Fibroblast of skin of right biceps (primary cell): ENCODE results near the gene THSD4.

Source experiments
- DNase-seq: peaks from one replicate; pipeline ENCODE4 v3.0.0-alpha.2; 2013

The THSD4 gene

DNA sequence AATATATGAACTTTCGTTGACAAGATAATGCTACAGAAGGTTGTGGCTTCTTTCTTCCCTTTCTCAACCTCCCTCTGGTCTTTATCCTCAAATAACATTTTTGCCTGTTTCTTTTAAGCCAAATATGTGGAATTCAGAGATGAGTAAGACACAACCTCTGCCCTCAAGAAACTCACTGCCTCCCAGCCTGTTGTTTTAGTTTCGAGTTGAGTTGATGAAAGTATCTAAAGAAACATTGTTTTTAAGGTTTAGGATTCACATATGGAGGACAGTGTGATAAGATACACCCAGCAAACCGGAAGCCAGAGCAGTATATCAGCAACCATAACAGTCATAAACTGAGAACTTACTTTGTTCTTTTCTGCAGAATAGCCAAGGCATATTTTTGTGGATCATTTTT lies 218.6 kb downstream of the THSD4 start:
- DNase-seq: peak; percentile 76

DNA sequence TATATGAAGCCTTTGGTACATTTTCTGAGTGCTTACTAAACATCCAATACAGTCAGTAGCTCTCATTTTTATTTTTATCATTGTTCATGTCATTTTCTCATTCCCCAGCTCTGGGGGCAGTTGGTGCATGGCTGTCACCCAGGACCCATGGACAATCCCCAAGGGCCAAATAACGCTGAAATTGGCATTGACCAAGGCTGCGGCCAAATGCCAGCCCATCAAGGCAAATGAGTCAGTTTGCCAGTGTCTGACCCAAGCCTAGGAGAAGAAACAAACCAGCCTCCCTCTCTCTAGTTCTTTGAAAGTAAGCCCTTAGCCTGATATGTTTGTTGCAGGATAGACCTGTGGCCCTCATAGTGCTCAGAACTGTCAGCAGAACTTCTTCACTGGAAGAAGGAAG lies 219.2 kb downstream of the THSD4 start:
- no peak for DNase-seq

DNA sequence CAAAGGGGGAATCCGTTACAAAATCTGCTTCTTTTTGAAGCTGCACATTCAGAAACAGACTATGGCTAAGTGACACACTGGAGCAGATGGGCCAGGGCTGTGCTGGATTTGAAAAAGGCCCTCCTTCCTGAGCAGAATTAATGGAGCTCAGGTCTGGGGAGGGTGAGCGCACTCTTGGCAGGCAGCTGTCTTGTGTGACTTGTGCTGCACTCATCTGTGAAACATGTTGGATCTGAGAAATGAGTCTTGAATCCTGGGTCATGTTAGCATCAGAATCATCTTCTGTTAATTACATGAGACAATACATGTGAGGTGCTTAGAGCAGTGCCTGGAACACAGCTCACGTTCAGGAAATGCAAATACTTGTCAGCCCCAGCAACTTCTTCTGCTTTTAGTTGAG lies 219.6 kb downstream of the THSD4 start:
- DNase-seq: peak; percentile 48

DNA sequence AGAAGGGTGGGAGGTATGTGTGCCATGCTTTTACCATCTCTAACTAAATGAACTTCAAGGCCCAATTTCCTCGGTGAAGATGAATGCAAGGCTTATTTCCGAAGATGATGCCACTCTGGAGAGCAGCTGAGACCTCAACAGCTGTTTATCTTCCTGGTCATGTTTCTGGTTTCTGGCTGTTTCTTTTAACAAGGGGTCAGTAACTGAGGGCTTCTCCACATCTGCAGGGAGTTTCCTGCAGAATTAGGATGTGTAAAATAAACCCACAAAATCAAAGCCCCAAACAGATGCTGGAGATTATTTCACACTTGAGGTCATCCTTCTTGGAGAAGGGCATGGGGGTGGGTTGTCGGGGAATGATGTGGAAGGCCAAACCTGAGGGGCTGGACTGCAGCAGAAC lies 220.3 kb downstream of the THSD4 start:
- DNase-seq: no peak

DNA sequence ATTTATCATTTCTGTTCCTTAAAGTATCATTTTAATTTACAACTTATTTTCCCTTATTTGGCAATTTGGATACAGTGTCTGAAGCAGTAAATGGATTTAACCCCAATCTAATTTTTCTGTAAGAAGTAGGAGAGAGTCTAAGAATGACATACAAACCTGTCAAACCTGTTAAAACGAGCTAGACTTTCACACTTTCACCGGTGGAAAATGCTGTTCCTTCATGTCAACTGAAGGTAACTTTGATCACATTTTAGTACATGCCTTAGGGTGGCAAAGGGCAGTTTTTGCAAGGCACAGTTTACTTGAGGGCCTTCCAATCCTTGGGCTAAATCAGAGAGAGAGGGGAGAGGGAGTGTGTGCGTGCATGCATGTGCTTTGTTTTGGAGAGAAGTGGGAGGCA lies 221.4 kb downstream of the THSD4 start:
- no peak for DNase-seq

DNA sequence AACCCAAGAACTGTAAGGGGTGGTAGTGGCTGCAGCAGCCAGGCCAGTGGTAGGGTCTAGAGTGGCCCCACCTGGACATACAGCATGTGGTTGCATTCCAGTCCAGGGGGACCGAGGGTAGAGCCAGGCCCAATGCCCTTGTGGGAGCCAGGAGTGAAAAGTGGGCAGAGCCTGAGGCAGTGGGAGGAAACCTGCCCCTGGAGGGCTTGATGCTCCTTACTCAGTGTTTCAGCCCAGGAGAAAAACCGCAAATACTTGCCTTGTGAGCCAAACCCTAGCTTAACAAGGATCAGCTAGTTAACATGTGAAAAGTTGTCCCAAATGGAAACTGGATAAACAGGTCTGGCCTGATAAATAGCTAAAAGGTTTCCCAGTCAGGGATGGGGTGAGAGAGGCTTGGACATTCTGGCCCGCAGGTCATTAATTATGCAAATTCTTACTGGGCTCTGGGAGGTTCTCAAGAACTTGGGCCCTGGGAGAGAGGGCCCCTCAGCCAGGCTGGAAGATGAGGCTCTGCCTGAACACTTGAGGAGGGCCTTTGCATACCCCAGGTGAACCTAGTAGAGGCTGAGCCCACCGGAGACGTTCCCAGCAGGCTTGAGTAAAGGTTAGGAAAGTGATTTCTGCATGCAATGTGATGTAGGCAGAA lies 222.1 kb downstream of the THSD4 start:
- DNase-seq: peak; percentile 35

DNA sequence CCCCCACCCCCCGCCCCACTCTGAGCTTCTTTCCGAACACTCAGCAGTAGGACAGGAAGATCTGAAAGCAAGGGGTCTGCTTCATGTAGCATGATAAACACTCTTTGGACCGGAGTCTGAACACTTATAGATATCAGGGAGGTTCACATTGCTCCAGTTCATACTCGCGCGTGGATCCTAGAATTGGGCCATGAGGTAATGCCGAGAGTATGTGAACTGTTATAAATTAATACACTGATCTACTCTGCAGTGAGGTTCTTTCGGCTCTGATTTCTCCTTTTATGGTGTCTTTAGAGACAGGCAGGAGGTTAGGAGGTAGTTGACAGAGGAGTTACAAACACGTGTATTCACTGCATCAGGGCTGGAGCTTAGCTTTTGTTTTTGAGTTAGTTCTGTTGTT lies 223.0 kb downstream of the THSD4 start:
- peak; percentile 28 for DNase-seq

DNA sequence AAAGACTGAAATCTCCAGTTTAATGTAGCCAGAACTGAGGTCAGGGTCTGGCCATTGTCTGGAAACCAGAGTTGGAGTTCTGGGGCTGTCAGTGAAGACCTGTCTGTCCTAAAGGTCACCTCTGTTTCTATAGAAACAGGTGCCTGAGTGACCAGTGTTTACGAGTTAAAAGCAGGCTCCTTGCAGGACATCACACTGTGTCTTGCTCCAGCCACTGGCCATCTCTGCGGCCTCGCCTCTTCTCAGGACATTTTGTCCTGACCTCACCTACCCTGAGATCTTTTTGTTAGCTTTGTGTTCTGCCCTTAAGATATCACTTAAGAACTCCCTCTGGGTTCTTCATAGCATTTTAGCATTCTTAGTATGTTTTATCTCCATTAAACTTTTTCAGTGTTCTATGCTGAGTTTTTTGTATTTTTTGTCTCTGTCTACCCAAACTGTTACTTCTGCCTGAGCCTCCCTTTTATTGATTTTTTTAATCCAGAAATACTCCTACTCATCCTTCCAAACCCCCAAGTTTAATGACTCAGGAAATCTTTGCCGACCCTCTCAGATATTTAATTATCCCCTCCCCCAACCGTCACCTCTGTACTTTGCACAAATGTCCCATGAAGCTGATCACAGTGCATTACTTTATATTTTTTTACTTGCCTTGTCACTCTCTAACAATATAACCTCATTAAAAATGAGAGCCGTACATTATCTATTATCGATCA lies 223.7 kb downstream of the THSD4 start:
- DNase-seq: no peak

DNA sequence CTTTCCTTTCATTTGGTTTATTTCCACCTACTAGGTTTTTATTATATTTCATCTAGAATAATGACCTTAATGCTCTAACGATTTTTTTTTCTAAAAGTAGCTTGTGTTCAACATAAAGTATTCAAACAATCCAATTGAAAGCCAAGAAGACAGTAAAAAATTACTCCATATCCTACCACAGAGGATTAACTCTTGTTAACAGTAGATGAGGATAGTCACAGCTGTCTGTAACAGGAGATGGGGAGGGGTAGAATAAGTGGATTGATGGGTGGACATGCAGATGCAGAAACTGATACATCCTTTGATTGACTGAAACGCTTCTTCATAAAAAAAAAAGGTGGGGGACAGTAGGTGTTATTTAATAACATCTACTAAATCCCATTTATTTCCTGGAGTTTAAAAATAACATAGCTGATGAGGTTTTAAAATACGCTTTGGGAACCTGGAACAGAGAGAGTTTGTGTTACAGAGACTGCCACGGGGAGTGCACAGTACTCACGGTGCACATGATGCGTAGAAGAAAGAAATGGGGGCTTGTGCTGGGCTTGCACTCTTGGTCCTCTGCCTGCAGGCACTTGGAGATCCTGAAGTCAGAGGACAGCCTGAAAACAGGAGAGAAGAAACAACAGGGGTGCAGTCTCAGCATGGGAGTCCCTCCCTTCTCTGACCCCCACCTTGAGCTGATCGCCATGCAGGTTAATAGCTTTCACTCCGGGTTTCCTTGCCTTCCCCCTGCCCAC lies 226.7 kb downstream of the THSD4 start:
- DNase-seq: no peak

DNA sequence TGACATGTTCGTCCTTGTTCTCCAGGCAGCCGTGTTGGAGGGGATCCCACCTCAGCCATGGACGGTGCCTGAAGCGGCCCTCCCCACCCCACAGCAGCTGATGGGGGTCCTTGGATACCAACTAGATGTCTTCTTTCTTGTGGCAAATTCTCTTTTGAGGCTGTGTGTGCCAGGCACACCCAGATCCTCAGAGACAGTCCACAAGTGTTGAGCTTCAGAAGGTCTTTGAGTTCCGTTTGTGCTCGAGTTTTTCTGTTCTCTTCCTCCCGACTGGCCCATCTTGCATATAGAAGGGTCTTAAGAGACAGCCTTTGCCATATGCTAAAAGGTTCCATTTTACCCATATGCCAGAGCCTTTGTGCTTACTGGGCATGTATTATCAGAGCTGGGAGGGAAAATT lies 227.4 kb downstream of the THSD4 start:
- DNase-seq: no peak

DNA sequence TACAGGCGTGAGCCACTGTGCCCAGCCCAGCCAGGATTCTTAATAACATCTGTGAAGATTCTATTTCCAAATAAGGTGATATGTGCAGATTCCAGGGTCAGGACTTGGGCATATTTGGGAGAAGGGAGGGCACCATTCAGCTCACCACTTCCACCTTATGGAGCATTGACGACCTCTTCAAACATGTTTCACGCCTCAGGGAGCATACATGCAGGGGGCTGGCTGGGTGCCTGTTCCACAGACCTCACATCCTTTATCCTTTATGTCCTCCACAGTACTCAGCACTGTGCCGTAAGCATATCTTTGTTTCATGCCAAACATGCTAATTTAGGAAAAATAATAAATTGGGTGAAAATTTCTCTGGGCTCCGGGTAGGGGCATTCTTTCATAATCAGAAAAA lies 229.0 kb downstream of the THSD4 start:
- no peak for DNase-seq

DNA sequence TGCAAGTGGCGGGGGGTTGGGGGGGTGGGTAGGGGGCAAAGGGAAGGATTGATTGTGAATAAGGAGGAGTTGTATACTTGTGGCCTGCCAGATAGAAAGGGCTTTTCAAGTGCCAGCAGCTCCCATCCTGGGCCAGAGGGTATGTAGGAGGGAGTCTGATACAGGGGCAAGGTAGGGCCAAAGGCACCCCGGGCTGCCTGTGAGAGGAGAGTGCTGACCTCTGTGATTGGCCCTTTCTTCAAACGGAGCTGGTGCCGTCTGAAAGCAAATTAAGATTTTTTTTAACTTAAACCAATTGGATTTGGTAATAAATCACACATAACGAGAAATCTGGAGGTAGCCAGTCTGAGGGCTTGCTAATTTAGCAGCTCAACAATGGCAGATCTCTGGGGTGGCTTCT lies 229.9 kb downstream of the THSD4 start:
- DNase-seq: no peak

DNA sequence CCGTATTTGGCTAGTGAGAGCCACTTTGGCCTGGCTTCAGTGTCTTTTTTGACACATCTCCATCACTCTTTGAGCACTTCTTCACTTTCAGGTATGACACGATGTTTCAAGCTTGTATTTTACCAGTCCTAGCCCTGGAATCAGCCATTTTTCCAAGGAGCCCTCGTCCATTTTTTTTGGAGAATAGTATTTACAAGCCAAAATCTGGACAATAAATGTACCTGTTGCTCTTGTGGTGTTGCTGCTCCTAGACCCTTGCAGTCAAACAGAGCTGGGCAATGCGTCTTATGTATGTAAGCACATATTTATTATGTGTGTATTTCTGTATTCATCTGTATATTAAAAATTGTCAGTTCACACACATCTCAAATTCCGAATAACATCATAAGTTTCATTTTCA lies 231.2 kb downstream of the THSD4 start:
- no peak for DNase-seq

DNA sequence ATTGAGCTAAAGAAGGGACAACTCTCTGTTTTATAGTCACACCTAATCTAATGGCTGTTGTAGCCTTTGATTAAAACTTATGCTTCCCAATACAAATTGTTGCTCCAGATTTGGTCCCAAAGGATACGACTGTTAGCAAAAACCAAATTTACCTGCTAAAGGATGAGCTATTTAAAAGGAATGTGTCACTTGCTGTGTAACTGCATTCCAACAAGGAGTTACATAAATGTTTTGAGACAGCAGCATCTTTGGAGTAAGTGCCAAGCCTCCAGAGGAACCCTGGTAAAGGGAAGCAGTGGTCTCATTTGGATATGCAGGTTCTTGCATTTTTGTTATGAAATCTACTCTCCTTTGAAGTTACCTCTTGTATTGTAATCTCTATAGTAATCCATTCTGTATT lies 233.3 kb downstream of the THSD4 start:
- DNase-seq: no peak

DNA sequence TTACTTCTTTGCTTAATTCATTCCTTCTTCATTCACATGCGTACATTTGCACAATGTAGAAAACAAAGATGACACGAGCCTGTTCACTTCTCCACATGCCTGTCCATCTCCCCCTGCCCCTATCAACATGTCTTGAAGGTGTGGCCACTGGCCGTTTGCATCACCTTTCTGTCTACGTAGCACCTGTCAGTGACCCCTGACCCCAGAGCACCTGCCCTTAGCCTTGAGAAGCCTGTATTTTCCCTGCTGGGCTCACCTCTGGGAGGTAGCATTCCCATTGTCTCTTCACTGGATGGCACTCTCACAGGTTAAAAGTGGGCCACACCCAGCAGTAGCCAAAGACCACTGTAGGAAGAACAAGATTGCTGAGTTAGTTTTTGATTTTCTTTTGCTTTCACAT lies 234.1 kb downstream of the THSD4 start:
- no peak for DNase-seq

DNA sequence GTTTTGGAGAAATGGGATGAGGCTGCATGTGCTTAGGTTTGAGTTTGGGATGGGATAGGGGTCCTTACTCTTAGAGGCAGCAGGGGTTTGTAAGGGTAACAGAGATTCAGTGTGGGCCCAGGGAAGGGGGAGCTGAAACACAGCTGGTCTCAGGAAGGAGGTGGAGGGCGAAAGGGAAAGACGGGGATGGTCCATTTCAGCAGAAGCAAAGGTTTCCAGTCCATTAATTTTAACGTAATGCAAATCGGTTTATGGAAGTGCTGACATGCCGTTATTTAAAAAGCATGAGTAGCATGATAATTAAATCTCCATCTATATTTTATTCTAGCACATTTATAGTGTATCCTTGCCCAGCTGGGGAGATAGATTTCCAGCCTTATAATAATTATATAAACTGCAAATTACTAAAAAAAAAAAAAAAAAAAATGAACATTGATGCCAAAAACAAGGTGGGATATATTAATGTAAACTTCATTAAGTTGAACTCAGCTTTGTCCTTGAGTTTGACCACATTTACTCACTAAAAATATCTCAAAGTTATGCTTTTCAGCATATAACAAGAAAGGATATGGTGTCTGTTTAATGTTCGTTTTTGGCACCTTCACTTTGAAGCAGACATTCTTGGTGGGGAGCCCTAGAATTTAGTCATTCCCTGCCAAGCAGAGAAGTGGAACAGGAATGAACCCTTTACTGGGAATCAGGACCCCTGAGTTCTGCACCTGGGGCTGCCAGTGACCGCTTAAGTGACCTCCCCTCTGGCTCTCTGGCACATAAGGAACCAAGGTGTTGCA lies 234.7 kb downstream of the THSD4 start:
- no peak for DNase-seq

DNA sequence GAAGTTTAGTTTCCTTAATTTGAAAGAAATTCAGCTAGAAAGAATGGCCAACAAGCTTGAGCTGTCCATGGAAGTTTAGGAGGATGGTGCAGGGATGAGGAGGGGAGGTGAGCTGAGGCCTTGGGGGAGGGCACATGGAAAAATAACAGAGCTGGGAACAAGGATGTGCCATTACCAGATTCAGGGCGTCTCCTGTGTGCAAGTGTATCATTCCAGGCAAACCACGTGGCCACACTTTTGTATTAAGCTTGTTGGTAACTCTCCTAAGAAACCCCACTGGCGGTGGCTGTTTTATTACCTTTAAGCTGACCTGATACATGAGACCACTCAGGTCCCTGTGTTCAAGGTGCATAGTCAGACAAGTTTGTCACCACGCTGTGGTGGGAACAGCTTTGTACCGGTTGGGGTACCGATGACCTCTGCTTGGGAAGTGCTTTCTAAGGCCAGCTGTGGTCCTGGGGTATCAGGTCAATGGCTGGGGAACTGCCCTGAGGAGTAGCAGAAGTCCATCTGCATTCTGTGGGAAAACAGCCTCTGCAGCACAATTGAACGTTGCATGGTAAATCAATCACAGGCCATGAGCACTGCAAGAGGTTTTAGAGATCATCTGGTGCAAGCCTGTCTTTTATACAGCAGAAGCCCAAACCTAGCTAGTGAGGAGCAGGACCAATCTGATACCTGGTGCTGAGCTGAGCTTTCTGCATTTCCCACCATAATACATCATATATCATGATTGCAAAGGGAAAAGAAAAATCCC lies 235.5 kb downstream of the THSD4 start:
- no peak for DNase-seq

DNA sequence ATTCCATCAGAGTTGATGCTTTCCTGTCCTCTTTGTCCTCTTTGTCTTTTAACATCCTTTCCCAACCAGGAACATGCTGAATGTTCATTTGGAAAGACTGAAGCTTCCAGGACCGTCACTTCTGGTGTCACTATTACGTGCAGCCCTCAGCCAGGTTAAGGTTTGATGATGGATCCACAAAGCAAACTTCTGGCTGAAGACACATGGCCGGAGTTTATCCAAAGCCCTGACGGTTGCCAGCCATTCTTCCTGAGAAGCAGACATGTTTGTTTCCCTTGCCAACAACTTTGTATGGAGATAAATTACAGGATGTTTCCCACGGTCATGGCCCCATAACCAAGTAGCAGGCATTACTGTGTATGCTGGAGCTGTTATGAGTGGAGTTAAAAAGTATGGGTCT lies 236.9 kb downstream of the THSD4 start:
- DNase-seq: no peak

DNA sequence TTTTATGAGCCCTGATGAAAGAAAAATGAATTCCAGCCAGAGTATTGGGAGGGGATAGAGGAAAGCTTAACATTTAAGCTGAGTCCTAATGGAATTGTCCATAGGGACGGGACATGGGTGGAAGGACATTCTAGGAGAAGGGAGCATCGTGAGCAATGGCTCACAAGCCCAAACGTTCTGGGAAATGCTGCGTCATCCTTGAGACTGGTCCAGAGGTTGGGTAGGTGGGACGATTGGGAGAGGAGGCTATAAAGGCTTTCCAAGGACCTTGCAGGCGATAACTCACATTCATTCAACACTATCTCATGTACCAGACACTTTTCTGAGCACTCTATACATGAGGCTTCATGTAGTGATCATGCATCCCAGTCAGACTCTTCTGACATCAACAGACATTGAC lies 237.5 kb downstream of the THSD4 start:
- DNase-seq: no peak

DNA sequence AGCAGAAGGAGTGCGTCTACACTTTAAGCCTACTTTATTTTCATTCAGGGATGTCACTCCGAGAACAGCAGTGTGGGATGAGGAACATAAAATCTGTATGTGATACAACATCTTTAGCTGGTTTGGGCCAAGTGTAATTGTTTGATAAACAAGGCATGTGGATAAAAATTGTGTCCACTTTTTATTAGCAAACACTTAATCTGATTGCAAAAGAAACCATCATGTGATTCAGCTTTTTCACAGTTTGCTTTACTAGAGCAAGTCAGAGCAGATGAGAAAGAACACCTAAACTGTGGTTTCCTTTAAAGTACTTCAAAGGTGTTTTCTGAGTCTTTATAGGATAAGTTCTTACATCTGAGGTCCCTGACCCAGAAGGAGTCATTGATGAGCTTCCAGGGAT lies 237.9 kb downstream of the THSD4 start:
- DNase-seq: no peak

DNA sequence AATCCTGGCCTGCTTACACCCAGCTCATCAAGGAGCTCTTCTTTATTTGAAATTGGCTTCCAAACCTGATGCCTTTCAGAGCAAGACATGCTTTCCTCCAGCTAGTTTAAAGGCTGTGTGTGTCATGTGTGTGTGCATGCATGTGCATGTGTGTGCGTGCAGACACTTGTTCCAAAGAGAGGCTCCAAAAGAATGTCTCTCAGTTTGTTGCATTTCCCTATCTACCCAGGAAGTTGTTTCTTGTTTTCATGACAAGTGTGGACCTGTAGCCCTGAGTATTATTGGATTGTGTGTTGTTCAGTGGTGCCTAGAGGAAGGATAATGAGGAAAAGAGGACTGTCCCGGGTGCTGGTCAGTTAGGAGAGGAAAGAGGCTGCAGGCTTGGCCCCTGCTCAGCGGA lies 240.0 kb downstream of the THSD4 start:
- no peak for DNase-seq

DNA sequence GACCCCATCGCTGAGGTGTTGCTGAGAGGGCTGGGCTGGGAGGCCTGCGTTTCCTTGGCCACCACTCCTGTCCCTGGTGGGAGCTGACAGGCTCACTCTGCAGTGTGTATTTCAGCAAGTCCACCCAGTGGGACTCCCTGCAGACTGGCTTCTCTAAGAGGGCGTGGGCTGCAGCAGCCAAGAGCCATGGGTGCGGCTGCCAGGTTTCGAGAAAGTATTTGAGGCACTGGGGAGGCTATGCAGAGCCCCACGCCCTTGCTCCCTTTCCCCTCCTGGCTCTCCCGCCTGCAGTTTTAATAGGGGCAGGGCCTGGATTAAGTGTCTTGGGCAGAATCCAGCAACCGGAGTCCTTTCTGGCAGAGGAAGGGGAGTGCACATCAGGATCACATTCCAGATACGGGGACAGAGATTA lies 242.1 kb downstream of the THSD4 start:
- no peak for DNase-seq

DNA sequence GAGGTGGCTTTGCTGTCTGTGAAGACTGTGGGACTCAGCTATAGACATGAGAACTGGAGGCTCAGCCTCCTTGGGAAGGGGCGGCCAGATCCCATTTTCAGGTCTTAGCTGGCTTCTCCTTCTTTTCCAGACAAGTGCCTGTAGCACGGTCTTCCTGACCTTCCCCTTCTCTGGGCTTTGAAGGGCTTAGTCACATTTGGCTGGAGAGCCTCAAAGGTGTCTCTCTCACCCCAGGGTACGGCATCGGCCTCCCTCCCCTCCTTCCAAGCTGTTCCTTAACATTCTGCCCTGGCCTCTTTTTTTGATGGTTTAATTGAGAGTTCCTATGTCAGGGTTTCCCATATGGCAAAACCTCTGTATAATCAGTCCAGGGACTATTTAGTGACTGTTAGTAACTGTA lies 242.7 kb downstream of the THSD4 start:
- DNase-seq: no peak
